Keratinocyte (primary cell): ENCODE results near the gene FNDC3A. TPM values are rescaled to one million over a fixed set of nuclear protein-coding genes. Genes with fewer than 3 reads are reported as not detected.

Source experiments
- DNase-seq: peaks from one replicate; pipeline ENCODE4 v3.0.0-alpha.2; 2011; ENCODE audit warnings: low read depth, missing footprints, low spot score
- FAIRE-seq: peaks from 2 replicates; lab custom pipeline; 2011; peaks lifted over from hg19 to GRCh38; lab: Jason Lieb, UNC
- H2AFZ ChIP-seq: 2 replicates; pipeline ENCODE4 v1.6.0; 2012; ENCODE audit warnings: low read length, control low read depth, inconsistent platforms; ENCODE audit not compliant: control insufficient read depth
- H3K27ac ChIP-seq: 2 replicates; pipeline ENCODE4 v1.5.1; 2011; ENCODE audit warnings: low read length; ENCODE audit not compliant: control insufficient read depth, insufficient read depth
- H3K27me3 ChIP-seq: 3 replicates; pipeline ENCODE4 v1.6.0; 2011; ENCODE audit warnings: low read length; ENCODE audit not compliant: control insufficient read depth, insufficient read depth; ENCODE audit errors: extremely low read depth
- H3K36me3 ChIP-seq, 2 experiments: 2 replicates in 1 of 2; 3 replicates in 1 of 2; pipeline ENCODE4 v1.5.1; 2011; ENCODE audit warnings: low read length in 2 of 2, mild to moderate bottlenecking in 1 of 2; ENCODE audit not compliant: control insufficient read depth in 2 of 2, insufficient read depth in 2 of 2; ENCODE audit errors: extremely low read depth in 1 of 2
- H3K4me1 ChIP-seq: 3 replicates; pipeline ENCODE4 v1.5.1; 2011; ENCODE audit warnings: low read length; ENCODE audit not compliant: control insufficient read depth, insufficient read depth; ENCODE audit errors: extremely low read depth
- H3K4me2 ChIP-seq: 3 replicates; pipeline ENCODE4 v1.6.0; 2011; ENCODE audit warnings: low read depth, low read length; ENCODE audit not compliant: control insufficient read depth, insufficient read depth; ENCODE audit errors: extremely low read depth
- H3K4me3 ChIP-seq, 3 experiments: fragments of 200-600 bp in 1 of 3; sonication (generic) in 1 of 3; 2 replicates in 2 of 3; 3 replicates in 1 of 3; pipeline ENCODE4 v1.5.1; 2011 to 2016; ENCODE audit warnings: low read length in 3 of 3, mild to moderate bottlenecking in 3 of 3, control low read depth in 2 of 3, inconsistent platforms in 1 of 3, low read depth in 1 of 3, mixed read lengths in 1 of 3, mixed run types in 1 of 3, moderate library complexity in 1 of 3; ENCODE audit not compliant: control insufficient read depth in 2 of 3, insufficient read depth in 2 of 3; ENCODE audit errors: extremely low read depth in 1 of 3
- H3K79me2 ChIP-seq: 2 replicates; pipeline ENCODE4 v1.6.0; 2012; ENCODE audit warnings: low read length; ENCODE audit not compliant: control insufficient read depth, insufficient read depth
- H3K9ac ChIP-seq: 3 replicates; pipeline ENCODE4 v1.6.0; 2011; ENCODE audit warnings: low read length; ENCODE audit not compliant: control insufficient read depth, insufficient read depth; ENCODE audit errors: extremely low read depth
- H3K9me1 ChIP-seq: 3 replicates; pipeline ENCODE4 v1.6.0; 2011; ENCODE audit warnings: low read length; ENCODE audit not compliant: control insufficient read depth, insufficient read depth; ENCODE audit errors: extremely low read depth
- H3K9me3 ChIP-seq: 2 replicates; pipeline ENCODE4 v1.5.1; 2012; ENCODE audit warnings: low read depth, low read length; ENCODE audit not compliant: control insufficient read depth
- H4K20me1 ChIP-seq: 3 replicates; pipeline ENCODE4 v1.6.0; 2011; ENCODE audit warnings: low read length; ENCODE audit not compliant: control insufficient read depth, insufficient read depth; ENCODE audit errors: extremely low read depth
- CTCF ChIP-seq, 3 experiments: IDR thresholded peaks in 1 of 3; conservative IDR thresholded peaks in 1 of 3; optimal IDR thresholded peaks in 1 of 3; 2 replicates in 2 of 3; 3 replicates in 1 of 3; pipeline versions ENCODE3 to v1.5.1; 2011; ENCODE audit warnings: low read length in 3 of 3, mild to moderate bottlenecking in 3 of 3, moderate library complexity in 2 of 3, control low read depth in 1 of 3, inconsistent platforms in 1 of 3; ENCODE audit not compliant: insufficient read depth in 2 of 3; ENCODE audit errors: extremely low read depth in 1 of 3
- EZH2 ChIP-seq: IDR thresholded peaks from one replicate; pipeline ENCODE4 v1.6.1; 2012; ENCODE audit warnings: inconsistent platforms, mild to moderate bottlenecking, low read length, moderate library complexity
- dilution Hi-C: fragments of 300-500 bp; cut with MboI; formaldehyde crosslinking; loops from one replicate; pipeline ENCODE4 v1.7.0; 2020; ENCODE audit warnings: low sequenced_read_pairs; ENCODE audit not compliant: extremely low pct_ligation_motif_present
- polyA plus RNA-seq, 5 experiments: library from polyadenylated mRNA; depleted of rRNA in 3 of 5; stranded (reverse) in 3 of 5; stranded (forward) in 1 of 5; unstranded in 1 of 5; fragments of >200 nt; gene quantifications; 1 replicate in 1 of 5; 2 replicates in 3 of 5; 3 replicates in 1 of 5; pipeline versions ENCODE4 v1.2.1 to v1.2.3, GENCODE V29; 2011 to 2012; ENCODE audit warnings: missing spikeins in 2 of 5, low read depth in 1 of 5, low replicate concordance in 1 of 5

FNDC3A gene
- polyA plus RNA-seq, 1 donor (not counting 4 experiments of a cell fraction or from before 2014, with no cell fraction given) = 28.4 TPM

- Histone ChIP-seq H3K9me3 (no peaks in the 10 kb centered on the region), H4K20me1 (no peaks in the 10 kb centered on the region), H2AFZ (no peak overlapping the region), H3K36me3 (no peaks in the 10 kb centered on the region), H3K27ac (no peak overlapping the region), H3K9me1 (no peaks in the 10 kb centered on the region), H3K4me2 (no peak overlapping the region), H3K27me3 (no peaks in the 10 kb centered on the region), H3K9ac (no peak overlapping the region), H3K79me2 (no peaks in the 10 kb centered on the region), H3K4me1 (peaks cover 4% of the 10 kb centered on the region), H3K4me3 (no peak overlapping the region)
- DNase-seq = no peak
- FAIRE-seq = no peak
- dilution Hi-C loops = no loop called here
- TF ChIP-seq CTCF (optimal IDR thresholded peaks at IDR 0.05 in 1 of 3, IDR thresholded peaks at IDR 0.05 in 1 of 3, conservative IDR thresholded peaks at IDR 0.05 in 1 of 3; ENCODE audit: extremely low read depth in 1 of 3, insufficient read depth in 2 of 3, low read length in 3 of 3) (no peak), EZH2 (no peak)
Observed at GRCh38 chr13:49029570-49029969, 53.9 kb downstream of the FNDC3A start.

- H2AFZ ChIP-seq = no peak overlapping the region
- DNase-seq (no peak), FAIRE-seq (no peak)
- TF ChIP-seq EZH2 = no peak
- TF ChIP-seq CTCF (optimal IDR thresholded peaks at IDR 0.05 in 1 of 3, IDR thresholded peaks at IDR 0.05 in 1 of 3, conservative IDR thresholded peaks at IDR 0.05 in 1 of 3; ENCODE audit: extremely low read depth in 1 of 3, insufficient read depth in 2 of 3, low read length in 3 of 3) = no peak
- no peaks in the 10 kb centered on the region for H4K20me1 ChIP-seq
- H3K79me2 ChIP-seq = no peaks in the 10 kb centered on the region
- H3K27me3 ChIP-seq = no peaks in the 10 kb centered on the region
- dilution Hi-C loops = no loop called here
- no peak overlapping the region for H3K4me3 ChIP-seq
- H3K9me3 ChIP-seq = no peaks in the 10 kb centered on the region
- H3K9me1 ChIP-seq = no peaks in the 10 kb centered on the region
- no peak overlapping the region for H3K27ac ChIP-seq
- H3K4me1 ChIP-seq = peaks cover 2% of the 10 kb centered on the region
- H3K4me2 ChIP-seq = no peak overlapping the region
- no peaks in the 10 kb centered on the region for H3K36me3 ChIP-seq
- H3K9ac ChIP-seq = no peak overlapping the region
Observed at GRCh38 chr13:49030213-49030612, 54.5 kb downstream of the FNDC3A start.
